Measurements from ENCODE around the gene L3MBTL3.

- TF ChIP-seq ZFX (IDR thresholded peaks at IDR 0.05; ENCODE audit: borderline replicate concordance) (no peak), CTCF (IDR thresholded peaks at IDR 0.05) (no peak)
These were observed 5.7 kb upstream of the L3MBTL3 start for GRCh38 chr6:130012728-130013127.

Measured in 22Rv1 (cell line).